DOHH2 (cell line): ENCODE results near the gene CDH4.

Experiments used
- H3F3A ChIP-seq: fragments of 200-600 bp; sonication (generic), shearing (Covaris generic); 2 replicates; pipeline ENCODE4 v1.6.0; 2016; ENCODE audit warnings: antibody characterized with exemption, mild to moderate bottlenecking; ENCODE audit not compliant: control insufficient read depth, insufficient read depth
- H3K27ac ChIP-seq: fragments of 200-600 bp; sonication (generic); 2 replicates; pipeline ENCODE4 v1.5.1; 2014; ENCODE audit warnings: low read depth, mild to moderate bottlenecking, low read length, moderate library complexity
- H3K27me3 ChIP-seq: fragments of 200-600 bp; sonication (generic); 2 replicates; pipeline ENCODE4 v1.6.1; 2014; ENCODE audit warnings: mild to moderate bottlenecking, low read length, mixed read lengths; ENCODE audit not compliant: control insufficient read depth
- H3K36me3 ChIP-seq: fragments of 200-600 bp; sonication (generic); 2 replicates; pipeline ENCODE4 v1.6.1; 2014; ENCODE audit warnings: mild to moderate bottlenecking, low read length, moderate library complexity, mixed read lengths; ENCODE audit not compliant: control insufficient read depth
- H3K4me1 ChIP-seq: fragments of 200-600 bp; sonication (generic); 2 replicates; pipeline ENCODE4 v1.6.1; 2014; ENCODE audit warnings: mild to moderate bottlenecking, low read length, mixed read lengths; ENCODE audit not compliant: control insufficient read depth
- H3K4me2 ChIP-seq: fragments of 200-600 bp; sonication (generic); 2 replicates; pipeline ENCODE4 v1.6.0; 2014; ENCODE audit warnings: mild to moderate bottlenecking, low read length, moderate library complexity
- H3K4me3 ChIP-seq: fragments of 200-600 bp; sonication (generic); 2 replicates; pipeline ENCODE4 v1.5.1; 2014; ENCODE audit warnings: mild to moderate bottlenecking, low read length, mixed read lengths
- H3K79me2 ChIP-seq: fragments of 200-600 bp; sonication (generic); 2 replicates; pipeline ENCODE4 v1.6.1; 2014; ENCODE audit warnings: mild to moderate bottlenecking, low read length, mixed read lengths; ENCODE audit not compliant: control insufficient read depth
- H3K9me2 ChIP-seq: fragments of 200-600 bp; sonication (generic); replicated peaks from 2 replicates; pipeline ENCODE4 v1.6.1; 2014; ENCODE audit warnings: mild to moderate bottlenecking, low read length, mixed read lengths; ENCODE audit not compliant: control insufficient read depth
- H3K9me3 ChIP-seq: fragments of 200-600 bp; sonication (generic); 2 replicates; pipeline ENCODE4 v1.6.1; 2014; ENCODE audit warnings: antibody characterized with exemption, low read length, mixed read lengths; ENCODE audit not compliant: control insufficient read depth, insufficient read depth
- H4K20me1 ChIP-seq: fragments of 200-600 bp; sonication (generic); 2 replicates; pipeline ENCODE4 v1.6.0; 2014; ENCODE audit warnings: low read depth, mild to moderate bottlenecking, antibody characterized with exemption, low read length, moderate library complexity; ENCODE audit not compliant: control insufficient read depth, insufficient read depth
- CTCF ChIP-seq: fragments of 200-600 bp; sonication (generic); IDR thresholded peaks from one replicate; pipeline ENCODE4 v1.5.1; 2014; ENCODE audit warnings: antibody characterized with exemption, mild to moderate bottlenecking, low read depth, low read length; ENCODE audit not compliant: poor library complexity, severe bottlenecking
- EZH2phosphoT487 ChIP-seq: fragments of 200-600 bp; sonication (generic); IDR thresholded peaks from 2 replicates; pipeline ENCODE4 v1.6.1; 2017; ENCODE audit warnings: borderline replicate concordance, mild to moderate bottlenecking, antibody characterized with exemption, low read length, moderate library complexity, mixed read lengths

Gene CDH4

DNA sequence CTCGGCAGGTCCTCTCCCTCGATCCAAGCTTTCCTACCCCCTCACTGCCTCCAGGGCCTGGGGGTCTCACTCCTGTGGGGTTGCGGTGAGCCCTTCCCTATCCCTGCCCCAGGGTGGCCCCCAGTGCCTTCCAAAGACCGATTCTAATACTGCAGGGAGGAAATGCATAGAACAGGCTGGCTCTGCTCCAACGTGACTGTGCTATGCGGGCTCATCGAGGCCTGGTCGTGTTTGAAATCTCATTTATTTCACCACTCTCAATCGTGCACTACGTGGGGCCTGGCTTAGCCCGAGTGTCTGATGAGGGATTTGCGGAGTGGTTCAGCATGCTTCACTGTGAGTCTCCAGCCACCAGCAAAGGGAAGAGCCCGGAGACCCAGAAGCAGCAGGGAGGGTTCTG is 60.9 kb downstream of the CDH4 start:
- no peaks in the 10 kb centered on the region for H3K27me3 ChIP-seq

DNA sequence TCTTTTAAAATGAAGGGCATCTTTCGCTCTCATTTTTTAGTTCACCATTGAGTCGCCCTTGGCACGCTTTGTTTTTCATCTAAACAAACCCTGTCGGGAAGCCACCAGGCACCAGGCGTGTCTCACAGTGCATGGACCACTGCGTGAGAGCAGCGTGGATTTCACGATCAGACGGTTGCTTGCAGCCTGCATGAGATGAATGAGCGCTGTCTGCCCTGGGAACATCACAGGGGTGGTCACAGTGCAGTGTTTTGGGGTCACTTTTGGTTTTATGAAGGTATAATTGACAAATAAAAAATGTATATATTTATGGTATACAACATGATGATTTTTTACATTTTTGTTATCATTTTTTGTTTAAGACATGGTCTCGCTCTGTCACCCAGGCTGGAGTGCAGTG is 61.3 kb downstream of the CDH4 start:
- H3K36me3 ChIP-seq: no peaks in the 10 kb centered on the region
- no peaks in the 10 kb centered on the region for H3K79me2 ChIP-seq
- H3K9me2 ChIP-seq: no peaks in the 10 kb centered on the region
- no peak for TF ChIP-seq CTCF
- no peak for TF ChIP-seq EZH2phosphoT487
- no peaks in the 10 kb centered on the region for H4K20me1 ChIP-seq
- no peaks in the 10 kb centered on the region for H3F3A ChIP-seq
- no peak overlapping the region for H3K4me3 ChIP-seq
- H3K9me3 ChIP-seq: no peaks in the 10 kb centered on the region
- H3K4me2 ChIP-seq: no peak overlapping the region
- no peak overlapping the region for H3K27ac ChIP-seq
- H3K27me3 ChIP-seq: no peaks in the 10 kb centered on the region
- H3K4me1 ChIP-seq: no peaks in the 10 kb centered on the region

More for the DNA sequence above, 60.9 kb downstream of the CDH4 start:
- no peak overlapping the region for H3K27ac ChIP-seq
- H3K9me2 ChIP-seq: no peaks in the 10 kb centered on the region
- H3K4me3 ChIP-seq: no peak overlapping the region
- H3F3A ChIP-seq: no peaks in the 10 kb centered on the region
- no peak overlapping the region for H3K4me2 ChIP-seq
- no peaks in the 10 kb centered on the region for H3K9me3 ChIP-seq
- no peaks in the 10 kb centered on the region for H3K36me3 ChIP-seq
- TF ChIP-seq CTCF: no peak
- TF ChIP-seq EZH2phosphoT487: no peak
- no peaks in the 10 kb centered on the region for H3K79me2 ChIP-seq
- H4K20me1 ChIP-seq: no peaks in the 10 kb centered on the region
- no peaks in the 10 kb centered on the region for H3K4me1 ChIP-seq

DNA sequence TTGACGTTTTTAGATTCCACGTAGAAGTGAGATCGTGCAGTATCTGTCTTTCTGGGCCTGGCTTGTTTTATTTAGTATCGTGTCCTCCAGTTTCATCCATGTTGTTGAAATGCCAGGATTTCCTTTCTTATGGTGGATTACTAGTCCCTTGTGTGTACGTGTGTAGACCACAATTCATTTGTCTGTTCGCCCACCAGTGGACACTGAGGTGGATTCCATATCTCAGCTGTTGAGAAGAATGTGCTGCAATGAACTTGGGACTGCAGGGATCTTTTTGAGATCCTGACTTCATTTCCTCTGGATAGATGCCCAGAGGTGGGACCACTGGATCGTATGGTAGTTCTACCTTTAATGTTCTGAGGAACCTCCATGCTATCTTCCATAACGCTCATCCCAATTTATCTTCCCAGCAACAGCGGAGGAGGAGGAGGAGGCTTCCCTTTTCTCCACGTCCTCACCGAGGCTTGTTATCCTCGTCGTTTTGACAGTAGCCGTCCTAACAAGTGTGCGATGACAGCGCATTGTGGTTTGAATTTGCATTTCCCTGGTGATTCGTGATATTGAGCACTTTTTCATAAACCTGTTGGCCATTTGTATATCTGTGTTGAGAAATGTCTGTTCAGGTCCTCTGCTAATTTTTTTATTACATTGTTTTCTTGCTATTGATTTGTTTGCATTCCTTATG is 62.4 kb downstream of the CDH4 start:
- H3K79me2 ChIP-seq: no peaks in the 10 kb centered on the region
- H3K4me3 ChIP-seq: no peak overlapping the region
- H3K4me2 ChIP-seq: no peak overlapping the region
- no peaks in the 10 kb centered on the region for H3K9me3 ChIP-seq
- TF ChIP-seq CTCF (no peak), EZH2phosphoT487 (no peak)
- H3F3A ChIP-seq: no peaks in the 10 kb centered on the region
- no peaks in the 10 kb centered on the region for H3K27me3 ChIP-seq
- no peaks in the 10 kb centered on the region for H3K9me2 ChIP-seq
- H3K36me3 ChIP-seq: no peaks in the 10 kb centered on the region
- no peak overlapping the region for H3K27ac ChIP-seq
- H4K20me1 ChIP-seq: no peaks in the 10 kb centered on the region
- H3K4me1 ChIP-seq: no peaks in the 10 kb centered on the region
